Measurements from ENCODE around the gene STYXL1. TPM values are rescaled to one million over a fixed set of nuclear protein-coding genes. Genes with fewer than 3 reads are reported as not detected.

The STYXL1 gene
- total and polyA plus RNA-seq, 4 donors, result 16.4 to 27.5 (median 17.1) TPM

GRCh38 chr7:76003351-76003750 lies 44.4 kb downstream of the STYXL1 start:
- Histone ChIP-seq H3K9me3 (ENCODE audit: control insufficient read depth in 4 of 4, low read length in 3 of 4) (no peaks in the 10 kb centered on the region), H3K27ac (ENCODE audit: low read depth in 1 of 2, low read length in 2 of 2) (no peak overlapping the region), H3K36me3 (ENCODE audit: control insufficient read depth in 4 of 4, insufficient read depth in 3 of 4, low read depth in 1 of 4, low read length in 3 of 4) (peaks cover 4 to 29% (median 12%) of the 10 kb centered on the region in 4 donors), H3K9ac (ENCODE audit: low read depth in 1 of 2, low read length in 2 of 2) (no peak overlapping the region), H3K4me1 (ENCODE audit: control insufficient read depth in 4 of 4, insufficient read depth in 4 of 4, low read length in 3 of 4) (no peaks in the 10 kb centered on the region), H3K4me3 (ENCODE audit: low read depth in 1 of 3, low read length in 3 of 3) (no peak overlapping the region), H3K27me3 (ENCODE audit: control insufficient read depth in 4 of 4, insufficient read depth in 4 of 4, low read length in 3 of 4) (no peaks in the 10 kb centered on the region)
- WGBS, result 98% methylated on average over 10 of the region's 10 CpGs
- TF ChIP-seq NR2F2 (IDR thresholded peaks at IDR 0.05), result no peak
- TF ChIP-seq EGR1 (IDR thresholded peaks at IDR 0.05; ENCODE audit: low read depth in 2 of 2), result no peak
- no peak for TF ChIP-seq RXRA (IDR thresholded peaks at IDR 0.05)
- TF ChIP-seq SP1 (IDR thresholded peaks at IDR 0.05), result no peak
- no peak for TF ChIP-seq REST (IDR thresholded peaks at IDR 0.05)
- TF ChIP-seq, protein P1, sequence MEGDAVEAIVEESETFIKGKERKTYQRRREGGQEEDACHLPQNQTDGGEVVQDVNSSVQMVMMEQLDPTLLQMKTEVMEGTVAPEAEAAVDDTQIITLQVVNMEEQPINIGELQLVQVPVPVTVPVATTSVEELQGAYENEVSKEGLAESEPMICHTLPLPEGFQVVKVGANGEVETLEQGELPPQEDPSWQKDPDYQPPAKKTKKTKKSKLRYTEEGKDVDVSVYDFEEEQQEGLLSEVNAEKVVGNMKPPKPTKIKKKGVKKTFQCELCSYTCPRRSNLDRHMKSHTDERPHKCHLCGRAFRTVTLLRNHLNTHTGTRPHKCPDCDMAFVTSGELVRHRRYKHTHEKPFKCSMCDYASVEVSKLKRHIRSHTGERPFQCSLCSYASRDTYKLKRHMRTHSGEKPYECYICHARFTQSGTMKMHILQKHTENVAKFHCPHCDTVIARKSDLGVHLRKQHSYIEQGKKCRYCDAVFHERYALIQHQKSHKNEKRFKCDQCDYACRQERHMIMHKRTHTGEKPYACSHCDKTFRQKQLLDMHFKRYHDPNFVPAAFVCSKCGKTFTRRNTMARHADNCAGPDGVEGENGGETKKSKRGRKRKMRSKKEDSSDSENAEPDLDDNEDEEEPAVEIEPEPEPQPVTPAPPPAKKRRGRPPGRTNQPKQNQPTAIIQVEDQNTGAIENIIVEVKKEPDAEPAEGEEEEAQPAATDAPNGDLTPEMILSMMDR (IDR thresholded peaks at IDR 0.05; ENCODE audit: low read depth, low read length, missing input control), result no peak
- TF ChIP-seq TAF1 (conservative IDR thresholded peaks at IDR 0.05), result no peak
- no peak for DNase-seq (ENCODE audit: low spot score)

DNA sequence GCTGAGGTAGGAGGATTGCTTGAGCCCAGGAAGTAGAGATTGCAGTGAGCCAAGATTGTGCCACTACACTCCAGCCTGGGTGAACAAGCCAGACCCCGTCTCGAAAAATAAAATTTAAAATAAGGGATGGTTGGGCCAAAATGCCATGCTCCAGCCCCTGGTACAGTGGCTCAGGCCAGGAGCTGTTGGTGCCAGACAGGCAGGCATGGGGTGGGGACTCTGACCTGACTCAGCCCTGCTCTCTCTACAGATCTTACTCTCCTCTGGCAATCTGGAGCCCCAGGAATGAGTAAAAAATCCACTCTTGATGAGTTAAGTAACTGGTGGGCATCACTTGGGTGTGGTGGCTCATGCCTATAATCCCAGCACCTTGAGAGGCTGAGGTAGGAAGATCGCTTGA lies 45.0 kb downstream of the STYXL1 start:
- H3K9ac ChIP-seq (ENCODE audit: low read depth in 1 of 2, low read length in 2 of 2), result no peak overlapping the region
- peaks cover 4 to 29% (median 12%) of the 10 kb centered on the region in 4 donors for H3K36me3 ChIP-seq (ENCODE audit: control insufficient read depth in 4 of 4, insufficient read depth in 3 of 4, low read depth in 1 of 4, low read length in 3 of 4)
- no peak overlapping the region for H3K27ac ChIP-seq (ENCODE audit: low read depth in 1 of 2, low read length in 2 of 2)
- no peaks in the 10 kb centered on the region for H3K4me1 ChIP-seq (ENCODE audit: control insufficient read depth in 4 of 4, insufficient read depth in 4 of 4, low read length in 3 of 4)
- no peaks in the 10 kb centered on the region for H3K27me3 ChIP-seq (ENCODE audit: control insufficient read depth in 4 of 4, insufficient read depth in 4 of 4, low read length in 3 of 4)
- no peak for DNase-seq (ENCODE audit: low spot score)
- H3K9me3 ChIP-seq (ENCODE audit: control insufficient read depth in 4 of 4, low read length in 3 of 4), result no peaks in the 10 kb centered on the region
- WGBS, result 97% methylated on average over 3 of the region's 3 CpGs
- TF ChIP-seq, protein P2, sequence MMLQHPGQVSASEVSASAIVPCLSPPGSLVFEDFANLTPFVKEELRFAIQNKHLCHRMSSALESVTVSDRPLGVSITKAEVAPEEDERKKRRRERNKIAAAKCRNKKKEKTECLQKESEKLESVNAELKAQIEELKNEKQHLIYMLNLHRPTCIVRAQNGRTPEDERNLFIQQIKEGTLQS (IDR thresholded peaks at IDR 0.05), result no peak
- TF ChIP-seq YY1 (IDR thresholded peaks at IDR 0.05) (no peak), RAD21 (IDR thresholded peaks at IDR 0.05) (no peak), GABPA (IDR thresholded peaks at IDR 0.05 in 1 of 2, conservative IDR thresholded peaks at IDR 0.05 in 1 of 2) (no peak), REST (IDR thresholded peaks at IDR 0.05) (no peak), HNF4A (conservative IDR thresholded peaks at IDR 0.05) (no peak), RXRA (IDR thresholded peaks at IDR 0.05) (no peak), FOXA2 (IDR thresholded peaks at IDR 0.05) (no peak), SP1 (IDR thresholded peaks at IDR 0.05) (no peak), NR2F2 (IDR thresholded peaks at IDR 0.05) (no peak), FOXA1 (IDR thresholded peaks at IDR 0.05) (no peak)
- TF ChIP-seq, protein P3, sequence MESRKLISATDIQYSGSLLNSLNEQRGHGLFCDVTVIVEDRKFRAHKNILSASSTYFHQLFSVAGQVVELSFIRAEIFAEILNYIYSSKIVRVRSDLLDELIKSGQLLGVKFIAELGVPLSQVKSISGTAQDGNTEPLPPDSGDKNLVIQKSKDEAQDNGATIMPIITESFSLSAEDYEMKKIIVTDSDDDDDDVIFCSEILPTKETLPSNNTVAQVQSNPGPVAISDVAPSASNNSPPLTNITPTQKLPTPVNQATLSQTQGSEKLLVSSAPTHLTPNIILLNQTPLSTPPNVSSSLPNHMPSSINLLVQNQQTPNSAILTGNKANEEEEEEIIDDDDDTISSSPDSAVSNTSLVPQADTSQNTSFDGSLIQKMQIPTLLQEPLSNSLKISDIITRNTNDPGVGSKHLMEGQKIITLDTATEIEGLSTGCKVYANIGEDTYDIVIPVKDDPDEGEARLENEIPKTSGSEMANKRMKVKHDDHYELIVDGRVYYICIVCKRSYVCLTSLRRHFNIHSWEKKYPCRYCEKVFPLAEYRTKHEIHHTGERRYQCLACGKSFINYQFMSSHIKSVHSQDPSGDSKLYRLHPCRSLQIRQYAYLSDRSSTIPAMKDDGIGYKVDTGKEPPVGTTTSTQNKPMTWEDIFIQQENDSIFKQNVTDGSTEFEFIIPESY (IDR thresholded peaks at IDR 0.05), result no peak
- TF ChIP-seq, protein P4, sequence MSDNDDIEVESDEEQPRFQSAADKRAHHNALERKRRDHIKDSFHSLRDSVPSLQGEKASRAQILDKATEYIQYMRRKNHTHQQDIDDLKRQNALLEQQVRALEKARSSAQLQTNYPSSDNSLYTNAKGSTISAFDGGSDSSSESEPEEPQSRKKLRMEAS (IDR thresholded peaks at IDR 0.05), result no peak
- TF ChIP-seq, protein P1 (IDR thresholded peaks at IDR 0.05; ENCODE audit: low read depth, low read length, missing input control), result no peak
- H3K4me3 ChIP-seq (ENCODE audit: low read depth in 1 of 3, low read length in 3 of 3), result no peak overlapping the region

Data from liver (tissue), 9 donors.